H9 (cell line): ENCODE data around the gene TTC39B. TPM values are rescaled to one million over a fixed set of nuclear protein-coding genes. Genes with fewer than 3 reads are reported as not detected.

ENCODE experiments used
- DNase-seq: peaks from one replicate; pipeline ENCODE4 v3.0.0-alpha.2; 2017
- H2AFZ ChIP-seq: one replicate; pipeline ENCODE4 v1.6.1; 2013; ENCODE audit warnings: mild to moderate bottlenecking, low read length, control low read depth, moderate library complexity
- H2AK5ac ChIP-seq: 2 replicates; pipeline ENCODE4 v1.6.1; 2013; ENCODE audit warnings: low read length, control low read depth, mixed read lengths; ENCODE audit not compliant: insufficient read length
- H2BK120ac ChIP-seq: one replicate; pipeline ENCODE4 v1.6.1; 2013; ENCODE audit warnings: low read depth, mild to moderate bottlenecking, low read length, control low read depth, inconsistent platforms; ENCODE audit not compliant: poor library complexity, severe bottlenecking
- H2BK12ac ChIP-seq: 2 replicates; pipeline ENCODE4 v1.6.1; 2013; ENCODE audit warnings: low read length, control low read depth, mixed read lengths, low read depth; ENCODE audit not compliant: insufficient read length
- H2BK15ac ChIP-seq: 2 replicates; pipeline ENCODE4 v1.6.1; 2013; ENCODE audit warnings: low read depth, low read length, control low read depth
- H2BK20ac ChIP-seq: one replicate; pipeline ENCODE4 v1.6.1; 2013; ENCODE audit warnings: low read depth, mild to moderate bottlenecking, low read length, control low read depth, inconsistent platforms; ENCODE audit not compliant: poor library complexity, severe bottlenecking
- H2BK5ac ChIP-seq: 2 replicates; pipeline ENCODE4 v1.6.1; 2013; ENCODE audit warnings: low read length, control low read depth, mixed read lengths; ENCODE audit not compliant: insufficient read length
- H3K14ac ChIP-seq: 2 replicates; pipeline ENCODE4 v1.6.1; 2013; ENCODE audit warnings: low read length, control low read depth; ENCODE audit not compliant: insufficient read depth
- H3K18ac ChIP-seq: 2 replicates; pipeline ENCODE4 v1.6.1; 2013; ENCODE audit warnings: low read depth, mild to moderate bottlenecking, mixed read lengths, low read length, control low read depth; ENCODE audit not compliant: insufficient read length
- H3K23ac ChIP-seq: 2 replicates; pipeline ENCODE4 v1.6.1; 2013; ENCODE audit warnings: low read length, control low read depth, mixed read lengths, low read depth; ENCODE audit not compliant: insufficient read length
- H3K23me2 ChIP-seq: 2 replicates; pipeline ENCODE4 v1.6.1; 2013; ENCODE audit warnings: low read depth, mild to moderate bottlenecking, mixed read lengths, low read length, control low read depth; ENCODE audit not compliant: insufficient read length, poor library complexity, severe bottlenecking
- H3K27ac ChIP-seq: 2 replicates; pipeline ENCODE4 v1.5.1; 2013; ENCODE audit warnings: low read length, control low read depth, mixed read lengths, low read depth; ENCODE audit not compliant: insufficient read length
- H3K27me3 ChIP-seq: 2 replicates; pipeline ENCODE4 v1.6.1; 2013; ENCODE audit warnings: low read length, control low read depth, inconsistent platforms; ENCODE audit not compliant: insufficient read depth
- H3K4ac ChIP-seq: 2 replicates; pipeline ENCODE4 v1.6.1; 2013; ENCODE audit warnings: low read depth, mild to moderate bottlenecking, control low read depth, inconsistent platforms, low read length, moderate library complexity
- H3K4me1 ChIP-seq: 2 replicates; pipeline ENCODE4 v1.6.1; 2013; ENCODE audit warnings: low read length, control low read depth, inconsistent platforms; ENCODE audit not compliant: insufficient read depth
- H3K4me2 ChIP-seq: 2 replicates; pipeline ENCODE4 v1.6.1; 2013; ENCODE audit warnings: low read length, control low read depth, mixed read lengths; ENCODE audit not compliant: insufficient read length, insufficient read depth
- H3K56ac ChIP-seq: 2 replicates; pipeline ENCODE4 v1.6.1; 2013; ENCODE audit warnings: low read depth, mild to moderate bottlenecking, mixed read lengths, low read length, control low read depth; ENCODE audit not compliant: insufficient read length
- H3K79me1 ChIP-seq: 2 replicates; pipeline ENCODE4 v1.6.1; 2013; ENCODE audit warnings: low read depth, mild to moderate bottlenecking, moderate library complexity, low read length, control low read depth, inconsistent platforms; ENCODE audit not compliant: insufficient read depth, poor library complexity, severe bottlenecking
- H3K79me2 ChIP-seq: 2 replicates; pipeline ENCODE4 v1.6.1; 2013; ENCODE audit warnings: low read length, control low read depth, inconsistent platforms; ENCODE audit not compliant: insufficient read depth
- H3K9ac ChIP-seq: 2 replicates; pipeline ENCODE4 v1.6.1; 2013; ENCODE audit warnings: low read length, control low read depth, mixed read lengths; ENCODE audit not compliant: insufficient read length; ENCODE audit errors: extremely low read depth
- H3K9me3 ChIP-seq: one replicate; pipeline ENCODE4 v1.6.1; 2013; ENCODE audit warnings: low read depth, low read length, inconsistent platforms; ENCODE audit not compliant: control insufficient read depth
- H3T11ph ChIP-seq: one replicate; pipeline ENCODE4 v1.6.1; 2013; ENCODE audit warnings: mild to moderate bottlenecking, low read length, control low read depth, inconsistent platforms
- H4K20me1 ChIP-seq: one replicate; pipeline ENCODE4 v1.6.1; 2013; ENCODE audit not compliant: control insufficient read depth, insufficient read length, insufficient read depth
- H4K5ac ChIP-seq: 2 replicates; pipeline ENCODE4 v1.6.1; 2013; ENCODE audit warnings: low read depth, mild to moderate bottlenecking, mixed read lengths, low read length, control low read depth; ENCODE audit not compliant: insufficient read length
- H4K8ac ChIP-seq: replicated peaks from 2 replicates; pipeline ENCODE4 v1.6.1; 2013; ENCODE audit warnings: low read length, control low read depth, mixed read lengths, low read depth; ENCODE audit not compliant: insufficient read length
- H4K91ac ChIP-seq: 2 replicates; pipeline ENCODE4 v1.6.1; 2013; ENCODE audit warnings: low read depth, mild to moderate bottlenecking, moderate library complexity, mixed read lengths, low read length, control low read depth; ENCODE audit not compliant: insufficient read length
- H3K27ac Mint-ChIP-seq, 3 experiments: 2 replicates in 2 of 3; 3 replicates in 1 of 3; pipeline ENCODE4 v1.8.0; 2020 to 2021; ENCODE audit warnings: mixed read lengths in 3 of 3, mild to moderate bottlenecking in 1 of 3, moderate library complexity in 1 of 3
- H3K27me3 Mint-ChIP-seq: 2 replicates; pipeline ENCODE4 v1.8.0; 2021; ENCODE audit warnings: low read depth, mild to moderate bottlenecking, moderate library complexity, mixed read lengths
- H3K36me3 Mint-ChIP-seq, 3 experiments: 2 replicates in 2 of 3; 3 replicates in 1 of 3; pipeline ENCODE4 v1.8.0; 2020 to 2021; ENCODE audit warnings: low read depth in 3 of 3, mixed read lengths in 3 of 3; ENCODE audit not compliant: insufficient read depth in 1 of 3
- H3K4me1 Mint-ChIP-seq, 2 experiments: 2 replicates each; pipeline ENCODE4 v1.8.0; 2020; ENCODE audit warnings: mixed read lengths in 2 of 2
- H3K4me3 Mint-ChIP-seq, 2 experiments: 2 replicates in 1 of 2; 3 replicates in 1 of 2; pipeline ENCODE4 v1.8.0; 2020 to 2021; ENCODE audit warnings: mild to moderate bottlenecking in 2 of 2, mixed read lengths in 2 of 2, moderate library complexity in 1 of 2
- H3K9me3 Mint-ChIP-seq, 2 experiments: 2 replicates in 1 of 2; 3 replicates in 1 of 2; pipeline ENCODE4 v1.8.0; 2020; ENCODE audit warnings: mild to moderate bottlenecking in 2 of 2, mixed read lengths in 2 of 2, moderate library complexity in 1 of 2
- WGBS: extraction: QIAGEN DNeasy Blood & Tissue Kit; methylation state at CpG from one replicate; pipeline ENCODE4 v1.1.7; 2013; ENCODE audit warnings: missing lambda C conversion rate, low lambda C conversion rate, mixed read lengths; ENCODE audit not compliant: insufficient read length; ENCODE audit errors: extremely low coverage; 5-methylcytosine and 5-hydroxymethylcytosine counted together
- total RNA-seq: library from RNA; stranded (reverse); gene quantifications from 2 replicates; pipeline ENCODE4 v1.2.1, GENCODE V29; 2021
- TF ChIP-seq, protein P1 (sequence below): fragments of 200-600 bp; sonication (generic); conservative IDR thresholded peaks from 3 replicates; pipeline ENCODE4 v1.8.0; 2021; ENCODE audit warnings: antibody characterized with exemption, mild to moderate bottlenecking

Gene TTC39B
- total RNA-seq, 1 experiment from 2014 or later, result 8.2 TPM

DNA sequence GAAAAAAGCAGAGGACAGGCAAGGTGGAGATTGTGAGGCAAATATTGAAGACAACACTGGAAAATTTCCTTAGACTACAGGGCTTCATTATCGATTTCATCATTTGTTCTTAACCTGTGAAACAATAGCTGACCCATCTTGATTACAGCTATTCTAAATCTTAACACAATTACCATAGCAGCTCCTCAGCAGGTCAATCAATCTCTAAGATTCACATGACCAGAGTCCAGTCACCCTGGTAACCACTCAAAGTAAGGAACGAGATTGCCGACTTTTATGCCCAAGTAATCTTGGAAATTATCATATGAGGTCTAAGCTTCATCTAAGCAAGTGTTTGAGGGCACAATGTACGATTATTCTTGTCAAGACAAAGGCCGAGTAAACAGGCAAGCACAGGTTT, 93.8 kb downstream of the TTC39B start:
- Histone ChIP-seq H2BK5ac (no peak overlapping the region), H3T11ph (no peak overlapping the region), H4K5ac (no peak overlapping the region), H2BK120ac (no peak overlapping the region), H4K91ac (no peak overlapping the region), H3K79me2 (no peaks in the 10 kb centered on the region), H3K4me1 (no peaks in the 10 kb centered on the region), H3K27me3 (no peaks in the 10 kb centered on the region), H3K9me3 (no peaks in the 10 kb centered on the region), H4K20me1 (no peaks in the 10 kb centered on the region), H2BK15ac (no peak overlapping the region), H2AK5ac (no peak overlapping the region), H3K79me1 (no peaks in the 10 kb centered on the region), H2BK20ac (no peak overlapping the region), H3K27ac (no peak overlapping the region), H3K4me2 (no peak overlapping the region), H3K9ac (no peak overlapping the region), H3K56ac (no peak overlapping the region), H3K23ac (no peak overlapping the region), H3K23me2 (no peaks in the 10 kb centered on the region), H2BK12ac (no peak overlapping the region), H3K18ac (no peak overlapping the region), H2AFZ (no peak overlapping the region), H3K4ac (no peak overlapping the region), H3K14ac (no peak overlapping the region), H4K8ac (no peak overlapping the region)
- Mint-ChIP-seq H3K27me3 (no peaks in the 10 kb centered on the region), H3K4me1 (peaks cover 10 to 13% of the 10 kb centered on the region in 2 experiments), H3K4me3 (no peak overlapping the region), H3K9me3 (no peaks in the 10 kb centered on the region), H3K27ac (peak overlapping the region in 2 of 3 experiments; percentile 3 to 77; a peak in 3 of 7 replicates), H3K36me3 (peaks cover 2 to 6% (median 4%) of the 10 kb centered on the region in 3 experiments; a peak in 4 of 7 replicates)
- no peak for DNase-seq
- no CpG with 5 or more reads among the region's 5 CpGs for WGBS
- TF ChIP-seq, protein P1, sequence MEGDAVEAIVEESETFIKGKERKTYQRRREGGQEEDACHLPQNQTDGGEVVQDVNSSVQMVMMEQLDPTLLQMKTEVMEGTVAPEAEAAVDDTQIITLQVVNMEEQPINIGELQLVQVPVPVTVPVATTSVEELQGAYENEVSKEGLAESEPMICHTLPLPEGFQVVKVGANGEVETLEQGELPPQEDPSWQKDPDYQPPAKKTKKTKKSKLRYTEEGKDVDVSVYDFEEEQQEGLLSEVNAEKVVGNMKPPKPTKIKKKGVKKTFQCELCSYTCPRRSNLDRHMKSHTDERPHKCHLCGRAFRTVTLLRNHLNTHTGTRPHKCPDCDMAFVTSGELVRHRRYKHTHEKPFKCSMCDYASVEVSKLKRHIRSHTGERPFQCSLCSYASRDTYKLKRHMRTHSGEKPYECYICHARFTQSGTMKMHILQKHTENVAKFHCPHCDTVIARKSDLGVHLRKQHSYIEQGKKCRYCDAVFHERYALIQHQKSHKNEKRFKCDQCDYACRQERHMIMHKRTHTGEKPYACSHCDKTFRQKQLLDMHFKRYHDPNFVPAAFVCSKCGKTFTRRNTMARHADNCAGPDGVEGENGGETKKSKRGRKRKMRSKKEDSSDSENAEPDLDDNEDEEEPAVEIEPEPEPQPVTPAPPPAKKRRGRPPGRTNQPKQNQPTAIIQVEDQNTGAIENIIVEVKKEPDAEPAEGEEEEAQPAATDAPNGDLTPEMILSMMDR, result no peak
